NCI-H2227 (cell line): ENCODE data around the gene ZBED4.

Experiments used
- DNase-seq: peaks from one replicate; lab custom pipeline; 2025; ENCODE audit not compliant: unreplicated experiment; lab: John Stamatoyannopoulos, UW

ZBED4 gene

DNA sequence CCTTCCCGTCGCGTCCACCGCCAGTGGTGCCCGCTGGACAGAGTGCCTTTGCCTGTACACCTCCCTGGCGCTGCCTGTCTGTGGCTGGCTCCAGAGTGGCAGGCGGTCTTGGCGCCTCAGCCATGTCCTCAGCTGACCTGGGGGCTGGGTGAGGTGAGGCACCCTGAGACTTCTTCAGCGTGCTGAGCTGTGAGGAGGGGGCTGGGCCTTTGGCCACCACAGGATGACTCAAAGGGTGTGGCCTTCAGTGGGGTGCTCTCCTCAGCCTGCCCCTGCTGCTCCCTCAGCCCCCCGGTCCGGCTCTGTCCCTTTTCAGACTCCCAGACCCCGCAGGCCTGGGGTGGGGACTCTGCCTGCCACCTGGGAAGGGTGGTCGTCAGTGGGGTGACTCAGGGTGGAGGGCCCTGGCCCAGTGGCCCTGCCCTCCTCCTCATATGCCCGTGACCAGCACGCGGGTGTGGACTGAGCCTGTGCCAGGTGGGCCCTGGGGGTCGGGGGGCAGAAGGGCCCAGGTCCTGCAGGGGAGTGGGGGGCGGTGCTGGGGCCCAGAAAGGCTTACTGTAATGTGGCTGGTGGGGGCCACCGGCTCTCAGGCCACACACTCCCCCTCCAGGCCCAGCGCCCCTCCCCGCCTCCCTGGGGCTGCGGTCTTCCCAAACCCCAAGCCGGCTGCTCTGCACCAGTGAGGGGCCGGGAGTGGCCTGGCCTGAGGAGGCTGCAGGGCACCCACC lies 80.7 kb downstream of the ZBED4 start:
- peak; percentile 15 for DNase-seq

DNA sequence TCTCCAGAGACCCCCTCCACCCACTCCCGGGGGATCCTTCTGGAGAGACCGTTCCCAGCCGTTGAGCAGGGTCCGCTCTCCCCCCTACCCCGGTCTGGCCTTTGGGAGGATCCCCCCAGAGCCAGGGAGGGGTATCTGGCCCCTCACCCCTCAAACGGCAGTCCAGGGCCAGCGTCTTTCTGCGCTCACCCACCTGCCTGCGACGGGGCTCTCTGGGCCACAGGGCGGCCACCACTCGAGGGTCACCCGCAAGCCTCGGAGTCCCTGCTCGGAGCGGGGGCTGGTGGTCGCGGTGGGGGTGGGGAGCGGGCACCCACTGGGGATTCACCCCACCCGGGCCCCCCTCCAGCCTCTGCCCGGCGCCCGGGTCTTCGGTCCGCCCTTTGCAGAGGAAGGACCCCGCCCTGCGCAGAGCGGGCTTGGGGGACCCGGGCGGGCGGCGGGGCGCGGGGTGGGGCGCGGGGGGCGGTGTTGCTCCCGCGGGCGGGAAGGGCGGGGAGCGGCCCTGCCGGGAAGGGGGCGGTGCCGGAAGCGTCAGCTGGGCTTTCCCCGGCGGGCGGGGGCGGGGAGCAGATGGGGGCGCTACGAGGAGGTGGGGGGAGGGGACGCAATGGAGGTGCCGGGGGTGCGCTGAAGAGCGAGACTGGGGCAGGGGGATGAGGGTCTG lies 81.4 kb downstream of the ZBED4 start:
- peak; percentile 76 for DNase-seq

DNA sequence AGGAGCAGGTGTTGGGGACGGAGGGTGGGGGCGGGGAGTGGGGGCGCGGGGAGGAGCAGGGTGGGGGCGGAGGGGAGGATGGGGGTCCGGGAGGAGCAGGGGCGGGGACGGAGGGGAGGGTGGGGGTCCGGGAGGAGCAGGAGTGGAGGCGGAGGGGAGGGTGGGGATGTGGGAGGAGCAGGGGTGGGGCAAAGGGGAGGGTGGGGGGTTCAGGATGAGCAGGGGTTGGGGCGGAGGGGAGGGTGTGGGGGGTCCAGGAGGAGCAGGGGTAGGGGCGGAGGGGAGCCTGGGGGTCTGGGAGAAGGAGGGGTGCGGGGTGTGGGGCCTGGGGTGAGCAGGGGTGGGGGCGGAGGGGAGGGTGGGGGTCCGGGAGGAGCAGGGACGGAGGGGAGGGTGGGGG lies 81.9 kb downstream of the ZBED4 start:
- DNase-seq = peak; percentile 66

DNA sequence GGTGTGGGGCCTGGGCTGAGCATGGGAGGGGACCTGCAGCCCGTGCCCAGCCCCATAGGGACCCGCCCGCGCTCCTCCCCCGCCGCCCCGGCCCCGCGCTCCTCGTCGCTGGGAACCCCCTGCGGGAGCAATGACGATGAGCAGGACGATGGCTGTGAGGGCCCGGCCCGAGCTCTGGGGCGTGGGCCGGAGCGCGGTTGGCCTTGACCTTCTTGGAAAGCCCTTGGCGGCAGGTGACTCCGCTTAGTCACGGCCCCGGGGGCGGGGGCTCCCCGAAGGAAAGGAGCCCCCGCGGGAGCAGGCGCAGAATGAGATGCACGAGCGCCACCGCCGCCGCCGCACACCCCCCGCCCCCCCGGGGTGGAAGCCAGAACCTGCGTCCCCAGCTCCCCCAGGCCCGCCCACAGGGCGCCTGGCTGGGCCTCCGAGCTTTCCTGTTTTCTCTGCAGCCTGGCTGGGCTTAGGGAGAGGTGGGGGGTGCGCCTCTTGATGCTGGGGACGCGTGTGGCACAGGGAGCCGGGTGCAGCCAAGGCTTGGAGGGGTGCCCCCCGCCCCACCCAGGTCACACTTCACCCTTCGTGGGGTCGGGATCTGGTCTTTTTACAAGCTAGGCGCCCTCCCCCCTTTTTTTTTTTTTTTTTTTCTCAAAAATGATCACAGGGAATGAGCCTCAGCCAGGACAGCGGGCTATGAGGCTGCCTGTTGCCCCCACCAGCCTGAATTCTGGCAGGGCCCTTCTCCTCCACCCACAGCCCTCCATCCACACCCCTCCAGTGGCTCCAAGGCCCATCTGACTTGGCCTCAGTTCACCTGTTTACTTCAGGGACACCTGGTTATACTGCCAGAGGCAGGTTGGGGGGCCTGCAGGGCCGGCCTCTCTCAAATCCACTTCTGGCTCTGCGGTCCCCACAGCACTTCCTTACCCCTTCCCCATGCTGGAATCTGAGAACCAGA lies 82.7 kb downstream of the ZBED4 start:
- DNase-seq = peak; percentile 68

DNA sequence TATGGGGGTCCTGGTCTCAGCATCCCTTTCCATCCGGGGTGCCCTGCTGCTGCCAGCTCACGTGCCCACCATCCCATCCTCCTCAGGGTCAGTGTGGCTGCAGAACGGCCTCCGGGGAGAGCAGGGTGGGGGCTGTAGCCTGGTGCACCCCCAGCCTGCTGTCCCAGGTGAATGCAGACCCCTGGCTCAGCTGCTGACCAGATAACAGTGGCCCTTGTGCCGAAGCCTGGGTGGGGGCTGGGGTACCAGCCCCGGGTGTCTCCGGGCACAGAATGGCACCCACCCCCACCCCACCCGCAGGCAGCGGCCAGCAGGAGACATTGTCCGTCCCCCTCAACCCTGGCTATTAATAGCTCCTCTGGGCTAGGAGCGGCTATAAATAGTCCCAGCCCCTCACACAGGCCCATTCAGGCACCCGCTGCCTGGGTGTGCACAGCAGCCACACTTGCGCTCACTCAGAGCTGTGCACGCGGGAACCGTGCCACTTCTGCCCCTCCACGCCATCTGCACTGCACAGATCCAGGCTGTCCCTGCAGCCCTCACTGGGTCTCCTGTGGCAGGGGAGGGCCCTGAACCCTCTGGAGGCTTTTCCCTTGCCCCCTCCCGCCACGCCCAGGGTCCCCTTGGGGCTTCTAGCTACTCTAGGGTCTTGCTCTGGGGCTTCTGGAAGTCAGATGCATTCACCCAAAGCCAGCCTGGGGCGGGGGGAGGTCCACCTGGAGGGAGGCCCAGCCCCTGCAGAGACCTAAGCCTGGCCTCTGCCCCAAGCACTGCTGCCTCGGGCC lies 83.5 kb downstream of the ZBED4 start:
- peak; percentile 32 for DNase-seq

DNA sequence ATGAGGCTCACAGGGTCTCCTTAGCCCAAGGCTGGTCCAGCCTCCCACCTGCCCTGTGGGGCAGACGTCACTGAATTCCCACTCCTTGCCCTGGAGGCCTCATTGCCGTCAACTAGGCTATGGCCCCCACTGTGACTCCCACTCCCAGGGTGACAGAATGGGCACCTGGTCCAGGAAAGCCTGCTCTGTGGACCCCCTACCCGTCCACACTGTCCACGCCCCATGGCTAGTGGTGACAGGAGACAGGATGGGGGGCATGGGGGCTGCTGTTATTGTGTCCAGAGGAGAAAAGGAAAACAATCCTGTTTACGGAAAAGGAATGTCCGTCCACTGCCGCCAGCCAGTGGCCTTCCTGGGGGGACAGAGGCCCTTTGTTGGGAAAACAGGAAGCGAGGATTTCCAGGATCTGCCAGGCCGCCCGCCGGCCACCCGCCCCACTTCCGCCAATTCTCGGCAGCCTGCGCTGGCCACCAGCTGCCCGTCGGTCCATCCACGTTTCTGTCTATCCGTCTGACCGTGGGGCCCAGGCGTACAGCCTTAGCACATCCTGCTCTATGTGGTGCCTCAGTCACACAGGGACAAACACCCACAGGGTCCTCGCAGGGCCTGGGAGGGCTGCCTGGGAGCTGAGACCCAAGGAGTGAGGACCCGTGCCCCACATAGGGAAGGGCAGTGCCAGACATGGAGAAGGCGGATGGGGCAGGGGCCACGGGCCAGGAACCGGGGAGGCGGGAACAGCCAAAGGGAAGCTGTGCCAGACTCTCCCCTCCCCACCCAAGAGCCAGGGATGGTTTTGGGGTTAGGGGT lies 84.3 kb downstream of the ZBED4 start:
- DNase-seq = no peak

DNA sequence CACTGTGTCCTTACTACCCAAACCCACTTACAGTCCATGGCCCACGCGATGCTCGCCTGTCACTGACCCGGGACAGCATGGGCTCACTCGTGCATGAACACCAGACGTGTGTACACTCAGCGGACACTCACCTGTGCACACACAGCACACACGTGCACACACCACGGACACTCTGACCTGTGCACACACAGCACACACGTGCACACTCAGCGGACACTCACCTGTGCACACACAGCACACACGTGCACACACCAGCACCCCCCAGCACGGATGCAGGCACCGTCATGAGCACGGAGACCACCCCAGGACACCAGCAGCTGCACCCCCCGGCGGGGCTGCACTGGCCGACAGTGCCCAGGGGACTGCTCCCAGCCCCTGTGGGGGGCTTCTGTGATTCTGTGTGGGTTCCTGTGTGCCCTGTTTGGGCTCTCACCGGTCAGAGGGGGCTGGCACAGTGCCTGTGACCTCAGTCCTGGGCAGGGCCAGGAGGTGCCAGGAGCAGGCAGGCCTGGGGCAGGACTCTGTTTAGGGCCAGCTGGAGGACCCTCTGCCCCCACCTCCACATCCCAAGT lies 85.0 kb downstream of the ZBED4 start:
- DNase-seq = no peak
